Tibial artery (tissue), 4 donors: Measurements from ENCODE around the gene TMEM138.

Experiments used
- DNase-seq, 2 donors: peaks; one replicate each; pipeline ENCODE4 v3.0.0-alpha.2; 2019
- H3K27ac ChIP-seq, 2 donors: fragments of 200-600 bp; sonication (generic) in 1 of 2; 1 replicate in 1 of 2; 2 replicates in 1 of 2; pipeline ENCODE4 v1.5.1; 2018 to 2019; ENCODE audit warnings: mild to moderate bottlenecking in 1 of 2
- H3K27me3 ChIP-seq, 2 donors: fragments of 200-600 bp; sonication (generic) in 1 of 2; one replicate each; pipeline versions ENCODE4 v1.5.1 to v1.6.0; 2016 to 2019
- H3K36me3 ChIP-seq, 3 donors: fragments of 200-600 bp; sonication (generic) in 2 of 3; one replicate each; pipeline ENCODE4 v1.5.1; 2016 to 2019; ENCODE audit warnings: mild to moderate bottlenecking in 2 of 3
- H3K4me1 ChIP-seq, 4 donors: fragments of 200-600 bp; sonication (generic) in 2 of 4; 1 replicate in 3 of 4; 2 replicates in 1 of 4; pipeline ENCODE4 v1.5.1; 2016 to 2019
- H3K4me3 ChIP-seq, 2 donors: fragments of 200-600 bp; sonication (generic) in 1 of 2; 1 replicate in 1 of 2; 2 replicates in 1 of 2; pipeline ENCODE4 v1.5.1; 2018 to 2019; ENCODE audit warnings: mild to moderate bottlenecking in 2 of 2
- H3K9me3 ChIP-seq, 3 donors: fragments of 200-600 bp; sonication (generic) in 1 of 3; one replicate each; pipeline ENCODE4 v1.5.1; 2016 to 2019
- CTCF ChIP-seq, 2 experiments: fragments of 200-600 bp in 1 of 2; fragments of 450-650 bp in 1 of 2; IDR thresholded peaks; one replicate each; pipeline ENCODE4 v1.5.1; 2017 to 2019; ENCODE audit warnings: antibody characterized with exemption in 2 of 2, mild to moderate bottlenecking in 1 of 2, moderate library complexity in 1 of 2
- intact Hi-C: fragments of 100-400 bp; cut with DNase I; formaldehyde crosslinking; loops from one replicate; pipeline ENCODE4 v1.15.0; 2023; ENCODE audit warnings: low total_unique reads

TMEM138 gene

DNA sequence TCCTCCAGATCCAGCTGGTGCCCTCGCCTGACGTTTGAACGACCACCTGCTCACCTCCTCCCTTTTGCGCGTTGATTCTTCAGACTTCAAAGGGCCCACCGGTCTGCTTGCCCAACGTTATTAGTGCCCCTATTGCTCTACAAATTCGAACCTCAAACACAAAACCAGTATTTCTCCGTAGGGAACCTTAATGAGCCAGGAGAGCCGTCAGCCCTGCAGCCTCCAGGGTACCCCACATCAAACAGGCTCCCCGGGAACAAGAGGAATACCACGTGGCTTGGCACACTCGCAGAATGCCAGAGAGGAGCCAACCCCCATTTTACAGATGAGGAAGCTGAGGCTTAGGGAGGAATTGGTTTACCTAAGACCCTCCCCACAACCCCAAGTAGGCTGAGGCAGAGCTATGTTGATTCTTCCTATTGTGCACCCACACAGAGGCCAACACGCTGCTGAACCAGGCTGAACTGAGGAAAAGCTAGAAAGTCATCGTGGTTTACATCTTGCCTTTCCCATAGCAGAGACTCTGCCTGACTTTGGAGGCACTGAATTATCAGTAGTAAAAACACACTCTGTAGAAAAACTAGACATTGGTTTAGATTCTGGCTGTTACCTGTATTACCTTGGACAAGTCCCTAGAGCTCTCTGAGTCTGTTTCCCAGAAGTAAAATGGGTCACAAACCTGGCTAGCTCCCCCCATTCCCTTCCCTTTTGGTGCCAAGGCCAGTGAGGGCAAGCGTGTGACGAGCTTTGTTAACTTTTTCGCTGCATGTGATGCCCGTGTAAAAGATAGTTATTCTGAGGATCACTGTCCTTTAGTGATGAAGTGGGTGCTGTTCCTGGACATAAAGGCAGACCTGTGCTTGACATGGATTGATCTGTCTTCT is 28.4 kb upstream of the TMEM138 start:
- peaks cover 0 to 40% (median 22%) of the 10 kb centered on the region in 4 donors for H3K4me1 ChIP-seq
- peak overlapping the region; percentile 90 to 99 for H3K4me3 ChIP-seq
- intact Hi-C loops, result loop anchor here (1.0 kb wide), 1 partner anchor 52 kb away; no protein-coding TSS in a partner anchor
- DNase-seq, result no peak
- TF ChIP-seq CTCF (IDR thresholded peaks at IDR 0.05), result no peak
- no peaks in the 10 kb centered on the region for H3K9me3 ChIP-seq
- H3K27ac ChIP-seq, result peak overlapping the region; percentile 92 to 93
- no peaks in the 10 kb centered on the region for H3K27me3 ChIP-seq
- peaks cover 6 to 19% (median 10%) of the 10 kb centered on the region in 3 donors for H3K36me3 ChIP-seq

GRCh38 chr11:61334434-61335354 is 27.5 kb upstream of the TMEM138 start:
- no peaks in the 10 kb centered on the region for H3K27me3 ChIP-seq
- no peaks in the 10 kb centered on the region for H3K9me3 ChIP-seq
- no peak overlapping the region for H3K27ac ChIP-seq
- peaks cover 0 to 19% (median under 1%) of the 10 kb centered on the region in 3 donors for H3K36me3 ChIP-seq
- no peak for TF ChIP-seq CTCF (IDR thresholded peaks at IDR 0.05)
- intact Hi-C loops, result no loop called here
- DNase-seq, result no peak
- H3K4me1 ChIP-seq, result peaks cover 0 to 40% (median 22%) of the 10 kb centered on the region in 4 donors
- H3K4me3 ChIP-seq, result no peak overlapping the region

- intact Hi-C loops, result no loop called here
- H3K9me3 ChIP-seq, result no peaks in the 10 kb centered on the region
- H3K27me3 ChIP-seq, result no peaks in the 10 kb centered on the region
- no peak for DNase-seq
- peaks cover 0 to 21% (median 0%) of the 10 kb centered on the region in 3 donors for H3K36me3 ChIP-seq
- peaks cover 0 to 40% (median 22%) of the 10 kb centered on the region in 4 donors for H3K4me1 ChIP-seq
- no peak overlapping the region for H3K4me3 ChIP-seq
- no peak overlapping the region for H3K27ac ChIP-seq
- no peak for TF ChIP-seq CTCF (IDR thresholded peaks at IDR 0.05)
Measured at GRCh38 chr11:61335355-61335710, 26.8 kb upstream of the TMEM138 start.

DNA sequence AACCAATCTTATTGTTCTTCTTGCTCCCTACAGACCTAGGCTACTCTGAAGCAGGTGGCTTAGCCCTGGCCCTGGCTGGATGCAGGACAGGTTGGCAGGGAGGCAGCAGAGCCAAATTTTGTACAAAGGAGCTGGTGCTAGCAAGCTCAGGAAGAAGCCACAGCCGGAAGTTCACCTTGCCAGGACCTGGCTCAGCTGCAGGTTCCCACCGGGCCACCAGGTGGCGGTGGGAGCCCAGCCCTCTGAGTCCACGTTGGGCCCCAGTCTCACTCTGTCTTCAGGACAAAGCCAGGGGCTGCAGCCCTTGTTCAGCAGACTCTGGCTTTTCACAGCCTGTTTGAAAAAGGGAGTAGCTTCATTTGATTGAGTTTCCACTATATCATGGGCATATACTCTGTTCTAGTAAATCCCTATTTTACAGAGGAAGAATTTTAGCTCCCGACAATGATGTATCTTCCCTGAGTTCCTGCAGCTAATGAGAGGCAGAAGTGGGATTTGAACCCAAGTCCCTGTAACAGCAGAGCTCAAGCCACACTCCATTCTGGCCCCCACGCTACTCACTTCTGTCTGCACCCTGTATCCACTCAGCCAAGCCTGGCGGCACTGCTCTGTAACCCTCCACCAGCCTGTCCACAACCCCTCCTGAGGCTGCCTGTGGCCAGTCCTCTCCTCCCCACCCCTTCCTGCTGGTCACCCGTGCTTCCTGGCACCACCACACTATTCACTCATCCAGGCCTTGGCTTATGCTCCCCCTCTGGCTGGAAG is 25.8 kb upstream of the TMEM138 start:
- peaks cover 0 to 31% (median 14%) of the 10 kb centered on the region in 4 donors for H3K4me1 ChIP-seq
- H3K36me3 ChIP-seq, result peaks cover 0 to 29% (median 0%) of the 10 kb centered on the region in 3 donors
- no peaks in the 10 kb centered on the region for H3K9me3 ChIP-seq
- no peaks in the 10 kb centered on the region for H3K27me3 ChIP-seq
- TF ChIP-seq CTCF (IDR thresholded peaks at IDR 0.05), result peak; percentile 98 to 99
- DNase-seq, result peak; percentile 60 to 86
- H3K4me3 ChIP-seq, result no peak overlapping the region
- peak overlapping the region in 1 of 2 donors; percentile 54 for H3K27ac ChIP-seq
- intact Hi-C loops, result no loop called here
